ENCODE results near the gene IQSEC3.
A peak's percentile ranks its signal among the peaks of the same experiment; 100 is the strongest.

IQSEC3 gene

DNA sequence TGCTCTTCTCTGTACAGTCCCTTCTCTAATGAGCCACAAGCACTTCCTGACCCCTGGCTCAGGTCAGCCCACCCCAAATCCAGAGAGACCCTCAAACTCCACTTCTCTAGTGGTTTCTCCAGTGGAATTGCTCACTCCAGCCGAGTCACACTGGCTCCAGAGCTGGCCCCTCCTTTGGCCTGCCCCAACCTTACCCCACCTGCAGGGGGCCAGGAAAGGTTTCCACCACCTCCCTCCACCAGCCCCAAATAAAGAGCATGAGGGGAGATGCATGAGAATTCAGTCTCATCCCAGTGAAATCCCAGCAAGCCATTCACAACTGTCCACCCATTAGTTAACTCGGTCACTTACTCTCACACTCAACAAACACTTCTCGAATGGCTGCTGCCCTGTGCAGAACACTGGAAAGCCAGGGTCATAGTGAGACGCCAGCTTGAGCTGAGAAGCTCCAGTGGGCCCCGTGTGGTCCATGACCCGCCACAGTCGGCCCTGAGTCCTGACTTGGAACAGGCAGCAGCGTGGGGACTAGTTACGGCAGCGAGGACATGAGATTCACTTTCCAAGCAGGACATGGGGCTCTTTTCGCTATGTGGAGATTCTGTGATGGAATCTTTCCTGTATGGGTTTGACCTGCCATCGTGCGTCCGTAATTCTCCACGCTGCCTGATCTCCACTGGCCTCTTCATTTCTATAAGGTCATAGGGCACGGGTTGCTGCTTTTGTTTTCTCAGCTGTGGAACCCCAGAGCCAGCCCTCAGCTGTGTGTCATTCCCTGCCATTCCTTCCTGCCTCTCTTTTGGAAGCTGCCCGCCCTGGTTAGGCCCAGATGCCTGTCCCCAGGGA lies 103.2 kb downstream of the IQSEC3 start:
- Histone ChIP-seq H3K4me1 (ENCODE audit: control insufficient read depth in 1 of 2, insufficient read depth in 2 of 2, low read length in 2 of 2) (peaks cover 47 to 56% of the 10 kb centered on the region in 2 donors), H3K9me3 (ENCODE audit: control insufficient read depth in 1 of 2, low read length in 2 of 2) (no peaks in the 10 kb centered on the region), H3K27ac (ENCODE audit: low read depth, low read length) (no peak overlapping the region), H3K4me3 (ENCODE audit: low read depth in 1 of 2, low read length in 2 of 2) (no peak overlapping the region), H3K36me3 (ENCODE audit: control insufficient read depth in 1 of 2, insufficient read depth in 2 of 2, low read length in 2 of 2) (no peaks in the 10 kb centered on the region), H3K9ac (ENCODE audit: low read depth in 1 of 2, low read length in 2 of 2) (no peak overlapping the region), H3K27me3 (ENCODE audit: control insufficient read depth in 1 of 2, insufficient read depth in 2 of 2, low read length in 2 of 2) (peaks cover 0 to 3% of the 10 kb centered on the region in 2 donors)

DNA sequence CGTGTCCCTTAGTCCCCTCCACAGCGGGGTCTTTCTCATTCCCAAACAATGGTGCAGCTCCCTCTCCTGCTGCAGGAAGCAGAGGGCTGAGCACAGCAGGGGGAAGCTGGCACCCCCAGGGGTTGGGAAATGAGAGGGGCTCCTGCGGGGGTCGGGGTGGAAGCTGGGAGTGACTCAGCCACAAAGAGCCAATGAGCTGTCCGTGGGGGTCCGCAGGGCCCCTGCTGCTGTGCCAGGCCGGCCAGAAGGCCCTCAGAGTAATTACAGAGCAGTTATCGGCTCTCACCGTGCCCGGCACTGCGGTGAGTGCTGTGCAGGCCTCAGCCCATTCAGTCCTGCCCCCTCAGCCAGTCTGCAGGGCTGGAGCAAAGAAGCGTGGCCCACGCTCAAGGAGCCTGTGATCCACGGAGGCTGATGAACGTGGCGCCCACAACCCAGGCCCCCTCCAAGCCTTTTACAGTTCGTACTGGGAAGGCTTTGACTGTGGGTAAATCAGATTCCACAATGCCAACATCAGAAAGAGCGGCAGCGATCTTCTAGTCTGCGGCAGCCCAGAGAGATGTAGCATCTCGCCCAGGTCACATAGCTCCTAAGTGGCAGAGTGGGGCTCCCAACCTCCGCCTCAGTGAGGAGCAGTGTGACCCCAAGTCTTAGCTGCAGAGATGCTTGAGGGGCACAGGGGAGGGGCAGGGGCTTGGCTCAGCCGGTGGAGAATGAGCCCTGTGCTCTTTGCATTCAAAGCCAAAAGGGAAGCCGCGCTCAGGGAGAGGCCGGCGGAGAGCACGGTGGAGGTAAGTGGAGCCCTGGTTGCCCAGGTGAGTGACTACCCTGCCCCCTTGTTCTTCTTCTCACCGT lies 104.0 kb downstream of the IQSEC3 start:
- no peaks in the 10 kb centered on the region for H3K9me3 ChIP-seq (ENCODE audit: control insufficient read depth in 1 of 2, low read length in 2 of 2)
- no peak overlapping the region for H3K9ac ChIP-seq (ENCODE audit: low read depth in 1 of 2, low read length in 2 of 2)
- H3K27ac ChIP-seq (ENCODE audit: low read depth, low read length) = no peak overlapping the region
- H3K4me3 ChIP-seq (ENCODE audit: low read depth in 1 of 2, low read length in 2 of 2) = no peak overlapping the region
- peaks cover 50 to 60% of the 10 kb centered on the region in 2 donors for H3K4me1 ChIP-seq (ENCODE audit: control insufficient read depth in 1 of 2, insufficient read depth in 2 of 2, low read length in 2 of 2)
- H3K27me3 ChIP-seq (ENCODE audit: control insufficient read depth in 1 of 2, insufficient read depth in 2 of 2, low read length in 2 of 2) = peaks cover 0 to 3% of the 10 kb centered on the region in 2 donors
- H3K36me3 ChIP-seq (ENCODE audit: control insufficient read depth in 1 of 2, insufficient read depth in 2 of 2, low read length in 2 of 2) = no peaks in the 10 kb centered on the region

GRCh38 chr12:171276-171675 lies 104.7 kb downstream of the IQSEC3 start:
- peaks cover 0 to 3% of the 10 kb centered on the region in 2 donors for H3K27me3 ChIP-seq (ENCODE audit: control insufficient read depth in 1 of 2, insufficient read depth in 2 of 2, low read length in 2 of 2)
- no peaks in the 10 kb centered on the region for H3K36me3 ChIP-seq (ENCODE audit: control insufficient read depth in 1 of 2, insufficient read depth in 2 of 2, low read length in 2 of 2)
- peaks cover 57 to 65% of the 10 kb centered on the region in 2 donors for H3K4me1 ChIP-seq (ENCODE audit: control insufficient read depth in 1 of 2, insufficient read depth in 2 of 2, low read length in 2 of 2)
- no peak overlapping the region for H3K9ac ChIP-seq (ENCODE audit: low read depth in 1 of 2, low read length in 2 of 2)
- peak overlapping the region in 1 of 2 donors; percentile 17 for H3K4me3 ChIP-seq (ENCODE audit: low read depth in 1 of 2, low read length in 2 of 2)
- H3K27ac ChIP-seq (ENCODE audit: low read depth, low read length) = no peak overlapping the region
- H3K9me3 ChIP-seq (ENCODE audit: control insufficient read depth in 1 of 2, low read length in 2 of 2) = no peaks in the 10 kb centered on the region

GRCh38 chr12:171743-172676 lies 105.4 kb downstream of the IQSEC3 start:
- Histone ChIP-seq H3K27ac (ENCODE audit: low read depth, low read length) (no peak overlapping the region), H3K27me3 (ENCODE audit: control insufficient read depth in 1 of 2, insufficient read depth in 2 of 2, low read length in 2 of 2) (peaks cover 0 to 3% of the 10 kb centered on the region in 2 donors), H3K4me1 (ENCODE audit: control insufficient read depth in 1 of 2, insufficient read depth in 2 of 2, low read length in 2 of 2) (peaks cover 57 to 65% of the 10 kb centered on the region in 2 donors), H3K36me3 (ENCODE audit: control insufficient read depth in 1 of 2, insufficient read depth in 2 of 2, low read length in 2 of 2) (no peaks in the 10 kb centered on the region), H3K9me3 (ENCODE audit: control insufficient read depth in 1 of 2, low read length in 2 of 2) (no peaks in the 10 kb centered on the region), H3K4me3 (ENCODE audit: low read depth in 1 of 2, low read length in 2 of 2) (peak overlapping the region in 1 of 2 donors; percentile 17), H3K9ac (ENCODE audit: low read depth in 1 of 2, low read length in 2 of 2) (no peak overlapping the region)

DNA sequence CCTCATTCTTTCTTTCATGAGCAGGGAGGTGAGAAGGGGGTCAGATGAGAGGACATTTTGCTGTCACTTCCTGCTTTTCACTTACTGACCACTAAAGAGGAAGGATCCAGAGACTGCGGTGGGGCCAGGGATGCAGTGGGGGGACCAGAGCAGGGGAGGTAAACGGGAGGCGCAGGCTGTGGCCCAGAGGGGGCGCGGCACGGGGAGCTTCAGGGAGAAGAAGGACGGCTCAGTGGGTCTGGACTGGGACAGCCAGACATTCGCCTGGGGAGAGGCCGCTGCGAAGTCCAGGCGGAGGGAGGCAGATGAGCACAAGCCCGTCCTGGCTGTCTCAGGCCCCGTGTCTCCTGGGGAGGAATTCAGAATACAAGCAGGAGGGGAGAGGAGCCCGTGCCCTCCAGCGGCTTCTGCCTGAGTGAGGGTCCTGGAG lies 106.2 kb downstream of the IQSEC3 start:
- H3K9ac ChIP-seq (ENCODE audit: low read depth in 1 of 2, low read length in 2 of 2) = peak overlapping the region in 1 of 2 donors; percentile 25
- H3K4me1 ChIP-seq (ENCODE audit: control insufficient read depth in 1 of 2, insufficient read depth in 2 of 2, low read length in 2 of 2) = peaks cover 55 to 57% of the 10 kb centered on the region in 2 donors
- peak overlapping the region in 1 of 2 donors; percentile 11 for H3K4me3 ChIP-seq (ENCODE audit: low read depth in 1 of 2, low read length in 2 of 2)
- no peaks in the 10 kb centered on the region for H3K9me3 ChIP-seq (ENCODE audit: control insufficient read depth in 1 of 2, low read length in 2 of 2)
- H3K27me3 ChIP-seq (ENCODE audit: control insufficient read depth in 1 of 2, insufficient read depth in 2 of 2, low read length in 2 of 2) = peaks cover 0 to 3% of the 10 kb centered on the region in 2 donors
- H3K27ac ChIP-seq (ENCODE audit: low read depth, low read length) = no peak overlapping the region
- H3K36me3 ChIP-seq (ENCODE audit: control insufficient read depth in 1 of 2, insufficient read depth in 2 of 2, low read length in 2 of 2) = no peaks in the 10 kb centered on the region

- no peaks in the 10 kb centered on the region for H3K9me3 ChIP-seq (ENCODE audit: control insufficient read depth in 1 of 2, low read length in 2 of 2)
- H3K4me1 ChIP-seq (ENCODE audit: control insufficient read depth in 1 of 2, insufficient read depth in 2 of 2, low read length in 2 of 2) = peaks cover 42 to 47% of the 10 kb centered on the region in 2 donors
- H3K9ac ChIP-seq (ENCODE audit: low read depth in 1 of 2, low read length in 2 of 2) = no peak overlapping the region
- peaks cover 0 to 3% of the 10 kb centered on the region in 2 donors for H3K27me3 ChIP-seq (ENCODE audit: control insufficient read depth in 1 of 2, insufficient read depth in 2 of 2, low read length in 2 of 2)
- no peak overlapping the region for H3K4me3 ChIP-seq (ENCODE audit: low read depth in 1 of 2, low read length in 2 of 2)
- no peak overlapping the region for H3K27ac ChIP-seq (ENCODE audit: low read depth, low read length)
- H3K36me3 ChIP-seq (ENCODE audit: control insufficient read depth in 1 of 2, insufficient read depth in 2 of 2, low read length in 2 of 2) = no peaks in the 10 kb centered on the region
These were observed 107.6 kb downstream of the IQSEC3 start for GRCh38 chr12:174124-174523.

DNA sequence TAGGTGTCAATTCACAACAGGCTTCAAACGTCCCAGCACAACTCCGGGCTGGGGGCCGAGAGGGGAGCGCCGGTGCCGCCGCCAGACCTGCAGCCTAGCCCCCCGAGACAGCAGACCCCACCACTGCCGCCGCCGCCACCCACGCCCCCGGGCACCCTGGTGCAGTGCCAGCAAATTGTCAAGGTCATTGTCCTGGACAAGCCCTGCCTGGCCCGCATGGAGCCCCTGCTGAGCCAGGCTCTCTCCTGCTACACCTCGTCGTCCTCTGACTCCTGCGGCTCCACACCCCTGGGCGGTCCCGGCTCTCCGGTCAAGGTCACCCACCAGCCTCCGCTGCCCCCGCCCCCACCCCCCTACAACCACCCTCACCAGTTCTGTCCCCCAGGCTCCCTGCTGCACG lies 108.0 kb downstream of the IQSEC3 start:
- H3K27ac ChIP-seq (ENCODE audit: low read depth, low read length) = no peak overlapping the region
- no peak overlapping the region for H3K4me3 ChIP-seq (ENCODE audit: low read depth in 1 of 2, low read length in 2 of 2)
- H3K36me3 ChIP-seq (ENCODE audit: control insufficient read depth in 1 of 2, insufficient read depth in 2 of 2, low read length in 2 of 2) = no peaks in the 10 kb centered on the region
- H3K9ac ChIP-seq (ENCODE audit: low read depth in 1 of 2, low read length in 2 of 2) = no peak overlapping the region
- H3K4me1 ChIP-seq (ENCODE audit: control insufficient read depth in 1 of 2, insufficient read depth in 2 of 2, low read length in 2 of 2) = peaks cover 40 to 50% of the 10 kb centered on the region in 2 donors
- peaks cover 0 to 3% of the 10 kb centered on the region in 2 donors for H3K27me3 ChIP-seq (ENCODE audit: control insufficient read depth in 1 of 2, insufficient read depth in 2 of 2, low read length in 2 of 2)
- no peaks in the 10 kb centered on the region for H3K9me3 ChIP-seq (ENCODE audit: control insufficient read depth in 1 of 2, low read length in 2 of 2)

DNA sequence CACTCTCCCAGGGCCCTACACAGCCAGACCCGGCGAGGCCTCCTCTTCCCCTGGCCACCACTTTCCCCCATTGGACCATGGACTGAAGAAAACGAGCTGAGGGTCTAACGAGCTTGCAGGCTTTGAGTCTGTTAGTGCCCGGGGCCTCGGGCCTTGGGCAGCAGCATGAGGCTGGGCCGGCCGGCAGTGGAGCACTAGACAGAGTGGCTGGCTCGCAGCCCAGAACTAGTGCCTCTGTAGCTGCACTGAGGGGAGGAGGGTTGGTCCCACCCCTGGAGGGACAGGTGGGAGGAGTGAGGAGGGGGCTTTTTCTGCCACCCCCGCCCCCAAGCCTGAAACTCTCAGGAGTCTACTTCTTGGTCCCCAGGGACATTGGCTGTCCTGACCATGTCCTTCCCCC lies 108.7 kb downstream of the IQSEC3 start:
- H3K9me3 ChIP-seq (ENCODE audit: control insufficient read depth in 1 of 2, low read length in 2 of 2) = no peaks in the 10 kb centered on the region
- H3K27me3 ChIP-seq (ENCODE audit: control insufficient read depth in 1 of 2, insufficient read depth in 2 of 2, low read length in 2 of 2) = peaks cover 0 to 3% of the 10 kb centered on the region in 2 donors
- H3K4me1 ChIP-seq (ENCODE audit: control insufficient read depth in 1 of 2, insufficient read depth in 2 of 2, low read length in 2 of 2) = peaks cover 44 to 55% of the 10 kb centered on the region in 2 donors
- H3K9ac ChIP-seq (ENCODE audit: low read depth in 1 of 2, low read length in 2 of 2) = peak overlapping the region in 1 of 2 donors; percentile 24
- H3K36me3 ChIP-seq (ENCODE audit: control insufficient read depth in 1 of 2, insufficient read depth in 2 of 2, low read length in 2 of 2) = no peaks in the 10 kb centered on the region
- H3K27ac ChIP-seq (ENCODE audit: low read depth, low read length) = no peak overlapping the region
- no peak overlapping the region for H3K4me3 ChIP-seq (ENCODE audit: low read depth in 1 of 2, low read length in 2 of 2)

DNA sequence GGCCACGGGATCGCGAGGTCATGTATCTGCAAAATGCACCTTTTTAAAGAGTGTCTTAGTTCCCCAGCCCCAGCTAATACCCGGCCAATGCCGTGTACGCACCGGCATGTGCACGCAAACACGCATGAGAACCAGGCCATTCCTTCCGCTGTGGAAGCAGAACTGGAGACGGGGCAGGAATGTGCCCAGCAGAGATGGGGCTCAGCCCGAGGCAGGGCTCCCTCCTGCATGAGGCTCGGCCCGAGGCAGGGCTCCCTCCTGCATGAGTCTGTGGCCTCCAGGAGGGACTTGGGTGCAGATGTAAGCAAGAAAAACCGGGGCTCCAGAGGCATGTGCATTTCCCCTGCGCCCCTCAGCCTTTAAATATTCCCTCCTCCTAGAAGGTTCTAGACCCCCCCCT lies 109.2 kb downstream of the IQSEC3 start:
- no peaks in the 10 kb centered on the region for H3K36me3 ChIP-seq (ENCODE audit: control insufficient read depth in 1 of 2, insufficient read depth in 2 of 2, low read length in 2 of 2)
- peaks cover 0 to 3% of the 10 kb centered on the region in 2 donors for H3K27me3 ChIP-seq (ENCODE audit: control insufficient read depth in 1 of 2, insufficient read depth in 2 of 2, low read length in 2 of 2)
- H3K4me1 ChIP-seq (ENCODE audit: control insufficient read depth in 1 of 2, insufficient read depth in 2 of 2, low read length in 2 of 2) = peaks cover 49 to 55% of the 10 kb centered on the region in 2 donors
- no peaks in the 10 kb centered on the region for H3K9me3 ChIP-seq (ENCODE audit: control insufficient read depth in 1 of 2, low read length in 2 of 2)
- H3K27ac ChIP-seq (ENCODE audit: low read depth, low read length) = no peak overlapping the region
- no peak overlapping the region for H3K4me3 ChIP-seq (ENCODE audit: low read depth in 1 of 2, low read length in 2 of 2)
- H3K9ac ChIP-seq (ENCODE audit: low read depth in 1 of 2, low read length in 2 of 2) = peak overlapping the region in 1 of 2 donors; percentile 24
